ENCODE results near the gene KAT2A.
"Not testable (repeated sequence)": the region's sequence is repeated elsewhere in the genome, so short reads cannot be mapped to it uniquely, and the experiment has no call there.

Gene KAT2A

GRCh38 chr17:42143138-42143537 is 22.0 kb upstream of the KAT2A start:
- not testable (repeated sequence) for DNase-seq; ATAC-seq (replicated peaks); H3K4me3 Mint-ChIP-seq; H3K27me3 Mint-ChIP-seq; H3K27ac Mint-ChIP-seq; H3K9me3 Mint-ChIP-seq
- Mint-ChIP-seq H3K4me1 (peaks cover 27 to 40% of the 10 kb centered on the region in 2 donors), H3K36me3 (peaks cover 15 to 34% of the 10 kb centered on the region in 2 donors)

GRCh38 chr17:42142371-42142896 is 21.3 kb upstream of the KAT2A start:
- DNase-seq (no peak), ATAC-seq (replicated peaks) (no peak)
- Mint-ChIP-seq H3K27me3 (no peaks in the 10 kb centered on the region), H3K4me1 (peaks cover 28 to 47% of the 10 kb centered on the region in 2 donors), H3K36me3 (peaks cover 15 to 34% of the 10 kb centered on the region in 2 donors), H3K9me3 (no peaks in the 10 kb centered on the region), H3K4me3 (no peak overlapping the region), H3K27ac (no peak overlapping the region)

DNA sequence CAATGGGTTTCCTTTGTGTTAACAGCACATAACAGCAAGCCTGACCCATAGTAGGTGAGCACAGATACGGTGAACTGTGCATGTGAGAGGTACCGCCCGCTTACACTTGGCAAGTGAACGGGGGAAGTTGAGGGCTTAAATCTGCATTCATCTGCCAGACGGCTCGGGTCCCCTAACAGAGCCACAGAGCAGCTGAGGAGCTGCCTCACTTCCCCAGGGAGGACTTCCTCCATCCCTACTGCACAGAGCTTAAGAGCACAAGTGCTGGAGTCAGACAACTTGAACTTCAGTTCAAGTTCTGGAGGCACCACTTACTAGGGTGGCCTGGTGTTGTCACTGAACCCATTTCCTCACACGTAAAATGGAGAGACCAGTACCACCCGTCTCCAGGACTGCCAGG is 20.2 kb upstream of the KAT2A start:
- Mint-ChIP-seq H3K4me1 (peaks cover 32 to 51% of the 10 kb centered on the region in 2 donors), H3K36me3 (peaks cover 12 to 35% of the 10 kb centered on the region in 2 donors), H3K9me3 (no peaks in the 10 kb centered on the region), H3K27ac (peak overlapping the region; percentile 25), H3K4me3 (no peak overlapping the region), H3K27me3 (no peaks in the 10 kb centered on the region)
- ATAC-seq (replicated peaks) (no peak), DNase-seq (no peak)

- not testable (repeated sequence) for H3K27me3 Mint-ChIP-seq; H3K9me3 Mint-ChIP-seq; ATAC-seq (replicated peaks); DNase-seq; H3K4me3 Mint-ChIP-seq
- peaks cover 11 to 42% of the 10 kb centered on the region in 2 donors for H3K36me3 Mint-ChIP-seq
- H3K27ac Mint-ChIP-seq: peak overlapping the region; percentile 62
- H3K4me1 Mint-ChIP-seq: peaks cover 39 to 58% of the 10 kb centered on the region in 2 donors
Observed at GRCh38 chr17:42140690-42141089, 19.5 kb upstream of the KAT2A start.

GRCh38 chr17:42138749-42139492 is 17.8 kb upstream of the KAT2A start:
- no peaks in the 10 kb centered on the region for H3K27me3 Mint-ChIP-seq
- H3K36me3 Mint-ChIP-seq: peaks cover 10 to 45% of the 10 kb centered on the region in 2 donors
- peaks cover 44 to 72% of the 10 kb centered on the region in 2 donors for H3K4me1 Mint-ChIP-seq
- peak overlapping the region; percentile 51 for H3K27ac Mint-ChIP-seq
- ATAC-seq (replicated peaks): no peak
- DNase-seq: no peak
- H3K4me3 Mint-ChIP-seq: no peak overlapping the region
- H3K9me3 Mint-ChIP-seq: no peaks in the 10 kb centered on the region

DNA sequence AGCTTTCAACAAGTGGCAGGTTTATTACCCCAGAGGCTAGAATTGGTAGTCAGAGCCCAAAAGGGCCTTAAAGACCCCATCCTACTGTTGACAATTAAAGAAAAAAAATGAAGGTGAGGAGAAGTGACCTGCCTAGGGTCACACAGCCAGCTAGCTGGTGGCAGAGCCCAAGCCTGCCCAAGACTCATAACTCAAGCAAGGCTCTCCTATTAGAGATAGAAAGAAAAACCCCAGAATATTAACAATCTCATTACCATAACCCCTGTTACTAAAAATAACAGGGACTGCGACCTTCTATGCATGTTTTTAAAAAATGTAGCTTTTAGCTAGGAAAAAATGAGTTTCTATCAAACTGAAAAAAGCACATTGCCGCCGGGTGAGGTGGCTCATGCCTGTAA is 15.5 kb upstream of the KAT2A start:
- ATAC-seq (replicated peaks) (peak in 1 of 2 donors; percentile 36), DNase-seq (no peak)
- peaks cover 53 to 82% of the 10 kb centered on the region in 2 donors for H3K4me1 Mint-ChIP-seq
- H3K27me3 Mint-ChIP-seq: no peaks in the 10 kb centered on the region
- H3K36me3 Mint-ChIP-seq: peaks cover 18 to 43% of the 10 kb centered on the region in 2 donors
- no peaks in the 10 kb centered on the region for H3K9me3 Mint-ChIP-seq
- H3K27ac Mint-ChIP-seq: peak overlapping the region; percentile 62
- H3K4me3 Mint-ChIP-seq: no peak overlapping the region

- DNase-seq (no peak), ATAC-seq (replicated peaks) (no peak)
- Mint-ChIP-seq H3K4me3 (peak overlapping the region; percentile 48 to 56), H3K27me3 (no peaks in the 10 kb centered on the region), H3K27ac (peak overlapping the region; percentile 84), H3K4me1 (peaks cover 54 to 82% of the 10 kb centered on the region in 2 donors), H3K9me3 (no peaks in the 10 kb centered on the region), H3K36me3 (peaks cover 21 to 43% of the 10 kb centered on the region in 2 donors)
Observed at GRCh38 chr17:42135664-42136653, 14.8 kb upstream of the KAT2A start.

DNA sequence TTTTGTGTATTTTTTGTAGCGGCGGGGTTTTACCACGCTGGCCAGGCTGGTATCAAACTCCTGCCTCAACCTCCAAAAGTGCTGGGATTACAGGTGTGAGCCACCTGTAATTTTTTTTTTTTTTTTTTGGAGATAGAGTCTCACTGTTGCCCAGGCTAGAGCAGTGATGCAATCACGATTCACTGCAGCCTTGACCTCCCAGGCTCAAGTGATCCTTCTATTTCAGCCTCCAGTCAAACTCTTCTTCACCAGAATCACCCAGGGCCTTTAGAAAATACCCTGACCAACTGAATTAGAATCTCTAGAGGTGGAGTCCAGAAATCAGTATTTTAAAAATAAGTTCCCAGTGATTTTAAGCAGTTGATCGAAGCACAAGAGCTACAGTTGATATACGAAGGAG is 14.0 kb upstream of the KAT2A start:
- no peak overlapping the region for H3K27ac Mint-ChIP-seq
- DNase-seq (no peak), ATAC-seq (replicated peaks) (no peak)
- H3K4me3 Mint-ChIP-seq: no peak overlapping the region
- H3K9me3 Mint-ChIP-seq: no peaks in the 10 kb centered on the region
- H3K27me3 Mint-ChIP-seq: no peaks in the 10 kb centered on the region
- H3K36me3 Mint-ChIP-seq: peaks cover 26 to 48% of the 10 kb centered on the region in 2 donors
- peaks cover 60 to 87% of the 10 kb centered on the region in 2 donors for H3K4me1 Mint-ChIP-seq

DNA sequence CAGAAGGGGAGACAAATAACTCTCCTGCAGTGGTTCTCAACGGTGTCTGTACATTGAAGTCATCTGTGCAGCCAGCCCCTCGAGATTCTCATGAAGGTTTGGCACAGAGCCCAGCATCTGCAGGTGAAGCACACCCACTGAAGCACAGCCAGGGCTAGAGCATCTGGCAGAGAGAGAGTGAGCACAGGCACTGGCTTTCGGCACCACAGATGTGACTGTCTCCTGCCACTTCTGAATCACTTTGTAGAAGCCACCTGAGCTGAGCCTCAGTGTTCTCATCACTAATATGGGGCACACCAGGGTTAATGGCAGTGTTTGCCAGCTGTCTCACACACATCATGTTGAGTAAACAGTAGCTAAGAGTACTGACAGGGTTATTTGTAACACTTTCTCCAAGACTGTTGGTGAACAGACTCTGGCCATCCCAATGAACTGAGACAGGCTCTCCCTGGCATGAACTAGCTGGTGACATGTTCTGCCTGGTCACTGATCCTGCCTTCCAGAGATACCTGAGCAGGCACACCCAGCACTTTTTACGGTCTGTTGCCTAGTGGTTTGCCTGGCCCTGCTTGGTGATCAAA is 12.4 kb upstream of the KAT2A start:
- Mint-ChIP-seq H3K4me1 (peaks cover 51 to 81% of the 10 kb centered on the region in 2 donors), H3K4me3 (peak overlapping the region in 1 of 2 donors; percentile 14), H3K36me3 (peaks cover 33 to 62% of the 10 kb centered on the region in 2 donors), H3K27me3 (no peaks in the 10 kb centered on the region), H3K9me3 (no peaks in the 10 kb centered on the region), H3K27ac (peak overlapping the region; percentile 86)
- peak; percentile 84 to 93 for ATAC-seq (replicated peaks)
- peak; percentile 53 for DNase-seq

- DNase-seq (no peak), ATAC-seq (replicated peaks) (peak; percentile 62 to 75)
- peak overlapping the region; percentile 31 to 56 for H3K4me3 Mint-ChIP-seq
- peaks cover 37 to 65% of the 10 kb centered on the region in 2 donors for H3K36me3 Mint-ChIP-seq
- H3K9me3 Mint-ChIP-seq: no peaks in the 10 kb centered on the region
- peak overlapping the region; percentile 86 for H3K27ac Mint-ChIP-seq
- H3K4me1 Mint-ChIP-seq: peaks cover 51 to 78% of the 10 kb centered on the region in 2 donors
- H3K27me3 Mint-ChIP-seq: no peaks in the 10 kb centered on the region
Observed at GRCh38 chr17:42132941-42133340, 11.8 kb upstream of the KAT2A start.

DNA sequence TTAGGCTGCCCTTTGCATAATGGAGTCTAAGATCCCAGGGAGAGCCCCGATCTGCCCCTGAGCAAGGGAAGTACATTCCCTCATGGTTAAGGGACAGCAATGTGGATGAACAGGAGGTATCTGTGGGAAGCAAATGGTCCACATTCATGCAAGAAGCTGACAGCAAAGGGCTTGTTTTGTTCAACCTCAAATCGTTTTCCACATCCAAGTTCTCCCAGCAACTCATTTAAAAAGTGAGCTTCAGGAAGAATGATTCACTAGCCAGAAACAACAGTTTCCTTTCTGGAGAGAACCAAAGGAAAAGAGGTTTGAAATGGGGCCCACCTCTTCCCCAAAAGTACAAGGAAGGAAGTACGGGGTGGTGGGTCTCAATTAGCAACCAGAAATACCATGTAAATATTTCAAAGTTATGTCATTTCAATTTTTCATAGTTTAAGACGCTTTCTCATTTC is 10.8 kb upstream of the KAT2A start:
- no peak overlapping the region for H3K4me3 Mint-ChIP-seq

GRCh38 chr17:42131232-42131631 is 10.1 kb upstream of the KAT2A start:
- ATAC-seq (replicated peaks): no peak
- Mint-ChIP-seq H3K27me3 (no peaks in the 10 kb centered on the region), H3K4me1 (peaks cover 50 to 73% of the 10 kb centered on the region in 2 donors), H3K27ac (peak overlapping the region; percentile 14), H3K9me3 (no peaks in the 10 kb centered on the region), H3K36me3 (peaks cover 45 to 58% of the 10 kb centered on the region in 2 donors), H3K4me3 (no peak overlapping the region)
- DNase-seq: no peak

More for the DNA sequence above, 10.8 kb upstream of the KAT2A start:
- ATAC-seq (replicated peaks) (no peak), DNase-seq (no peak)
- Mint-ChIP-seq H3K36me3 (peaks cover 41 to 65% of the 10 kb centered on the region in 2 donors), H3K9me3 (no peaks in the 10 kb centered on the region), H3K27me3 (no peaks in the 10 kb centered on the region), H3K27ac (no peak overlapping the region), H3K4me1 (peaks cover 52 to 76% of the 10 kb centered on the region in 2 donors)

GRCh38 chr17:42130310-42130936 is 9.3 kb upstream of the KAT2A start:
- ATAC-seq (replicated peaks) (no peak), DNase-seq (no peak)
- Mint-ChIP-seq H3K36me3 (peaks cover 49 to 57% of the 10 kb centered on the region in 2 donors), H3K4me3 (peak overlapping the region in 1 of 2 donors; percentile 14), H3K27me3 (no peaks in the 10 kb centered on the region), H3K27ac (peak overlapping the region; percentile 79), H3K4me1 (peaks cover 42 to 64% of the 10 kb centered on the region in 2 donors), H3K9me3 (no peaks in the 10 kb centered on the region)
